Measurements from ENCODE around the gene STK40.

The STK40 gene

GRCh38 chr1:36385410-36386264 lies at the start of gene STK40:
Gene STK40, minus strand, starts transcription at chr1:36385924. Its CDS starts 24,592 bp downstream, at chr1:36361332.
- DNase-seq = peak; percentile 100

- peak; percentile 71 for DNase-seq
Measured at GRCh38 chr1:36433102-36433501, 47.4 kb upstream of the STK40 start.

GRCh38 chr1:36432616-36433015 lies 46.9 kb upstream of the STK40 start:
- no peak for DNase-seq

GRCh38 chr1:36425791-36426190 lies 40.1 kb upstream of the STK40 start:
- DNase-seq = peak; percentile 64

- DNase-seq = no peak
Measured at GRCh38 chr1:36421649-36422048, 35.9 kb upstream of the STK40 start.

- peak; percentile 95 for DNase-seq
Measured at GRCh38 chr1:36420836-36421317, 35.2 kb upstream of the STK40 start.

- DNase-seq = no peak
Measured at GRCh38 chr1:36420409-36420808, 34.7 kb upstream of the STK40 start.

GRCh38 chr1:36419569-36419968 lies 33.8 kb upstream of the STK40 start:
- no peak for DNase-seq

GRCh38 chr1:36419140-36419539 lies 33.4 kb upstream of the STK40 start:
- DNase-seq = no peak

- DNase-seq = no peak
Measured at GRCh38 chr1:36417931-36418330, 32.2 kb upstream of the STK40 start.

- no peak for DNase-seq
Measured at GRCh38 chr1:36415661-36416326, 30.1 kb upstream of the STK40 start.

- no peak for DNase-seq
Measured at GRCh38 chr1:36414384-36414783, 28.7 kb upstream of the STK40 start.

- DNase-seq = no peak
Measured at GRCh38 chr1:36411674-36412648, 26.2 kb upstream of the STK40 start.

GRCh38 chr1:36408479-36408878 lies 22.8 kb upstream of the STK40 start:
- no peak for DNase-seq

- DNase-seq = no peak
Measured at GRCh38 chr1:36406440-36406839, 20.7 kb upstream of the STK40 start.

- DNase-seq = no peak
Measured at GRCh38 chr1:36402504-36402890, 16.8 kb upstream of the STK40 start.

- no peak for DNase-seq
Measured at GRCh38 chr1:36401602-36402503, 16.1 kb upstream of the STK40 start.

GRCh38 chr1:36400825-36401601 lies 15.3 kb upstream of the STK40 start:
- peak; percentile 98 for DNase-seq

GRCh38 chr1:36400514-36400824 lies 14.7 kb upstream of the STK40 start:
- DNase-seq = peak; percentile 66

- DNase-seq = no peak
Measured at GRCh38 chr1:36398370-36398977, 12.8 kb upstream of the STK40 start.
